ENCODE data around the gene GPR15.

Gene GPR15

GRCh38 chr3:98521897-98522543 lies 9.8 kb upstream of the GPR15 start:
- Mint-ChIP-seq H3K9me3 (no peaks in the 10 kb centered on the region), H3K4me1 (peaks cover 70% of the 10 kb centered on the region), H3K27me3 (no peaks in the 10 kb centered on the region), H3K27ac (peak overlapping the region; percentile 91 to 94), H3K4me3 (peak overlapping the region; percentile 82 to 92)
- peak; percentile 77 for ATAC-seq
- DNase-seq, result peak; percentile 56 to 69

GRCh38 chr3:98522544-98523281 lies 9.1 kb upstream of the GPR15 start, which contains the start of gene CLDND1:
Gene CLDND1, minus strand, starts transcription at chr3:98522902. Its CDS starts 1,478 bp downstream, at chr3:98521424.
- Mint-ChIP-seq H3K4me3 (peak within 1 kb of the TSS; percentile 82 to 92), H3K4me1 (peaks cover 66% of the 10 kb centered on the region), H3K9me3 (no peaks in the 10 kb centered on the region), H3K27me3 (no peaks in the 10 kb centered on the region), H3K27ac (peak within 1 kb of the TSS; percentile 94 to 99)
- DNase-seq, result peak; percentile 93 to 94
- ATAC-seq, result peak; percentile 98

- Mint-ChIP-seq H3K27me3 (no peaks in the 10 kb centered on the region), H3K9me3 (no peaks in the 10 kb centered on the region), H3K4me3 (peak overlapping the region; percentile 39 to 45), H3K27ac (no peak overlapping the region), H3K4me1 (peaks cover 52% of the 10 kb centered on the region)
- DNase-seq, result peak in 1 of 2 donors; percentile 22
- ATAC-seq, result no peak
Observed at GRCh38 chr3:98525494-98525893, 6.3 kb upstream of the GPR15 start.

- Mint-ChIP-seq H3K9me3 (no peaks in the 10 kb centered on the region), H3K4me1 (peaks cover 66% of the 10 kb centered on the region), H3K27me3 (no peaks in the 10 kb centered on the region), H3K4me3 (peak overlapping the region in 1 of 2 donors; percentile 6), H3K27ac (no peak overlapping the region)
- no peak for DNase-seq
- ATAC-seq, result no peak
Observed at GRCh38 chr3:98528474-98529346, 3.1 kb upstream of the GPR15 start.

GRCh38 chr3:98529856-98530459 lies 1.8 kb upstream of the GPR15 start:
- H3K27ac Mint-ChIP-seq, result peak overlapping the region in 1 of 2 donors; percentile 31
- H3K27me3 Mint-ChIP-seq, result no peaks in the 10 kb centered on the region
- peak overlapping the region in 1 of 2 donors; percentile 56 for H3K4me3 Mint-ChIP-seq
- H3K4me1 Mint-ChIP-seq, result peaks cover 54% of the 10 kb centered on the region
- no peak for DNase-seq
- no peak for ATAC-seq
- H3K9me3 Mint-ChIP-seq, result no peaks in the 10 kb centered on the region

- H3K27me3 Mint-ChIP-seq, result no peaks in the 10 kb centered on the region
Observed at GRCh38 chr3:98530676-98531075, 1.1 kb upstream of the GPR15 start.

GRCh38 chr3:98532275-98532637 lies 478 bp downstream of the GPR15 start:
- Mint-ChIP-seq H3K4me3 (peak overlapping the region in 1 of 2 donors; percentile 53), H3K4me1 (peaks cover 54% of the 10 kb centered on the region), H3K9me3 (no peaks in the 10 kb centered on the region), H3K27me3 (no peaks in the 10 kb centered on the region), H3K27ac (peak overlapping the region in 1 of 2 donors; percentile 30)
- ATAC-seq (no peak), DNase-seq (no peak)

More at GRCh38 chr3:98530676-98531075, 1.1 kb upstream of the GPR15 start:
- H3K4me1 Mint-ChIP-seq, result peaks cover 47% of the 10 kb centered on the region
- no peak for DNase-seq
- no peak for ATAC-seq
- H3K4me3 Mint-ChIP-seq, result peak overlapping the region; percentile 1 to 55
- no peaks in the 10 kb centered on the region for H3K9me3 Mint-ChIP-seq
- no peak overlapping the region for H3K27ac Mint-ChIP-seq

GRCh38 chr3:98532709-98533571 lies 1.2 kb downstream of the GPR15 start:
- H3K4me3 Mint-ChIP-seq, result peak overlapping the region; percentile 27 to 53

GRCh38 chr3:98534168-98534567 lies 2.4 kb downstream of the GPR15 start:
- DNase-seq (no peak), ATAC-seq (no peak)
- H3K4me3 Mint-ChIP-seq, result peak overlapping the region in 1 of 2 donors; percentile 39
- H3K4me1 Mint-ChIP-seq, result peaks cover 60% of the 10 kb centered on the region
- H3K27ac Mint-ChIP-seq, result no peak overlapping the region
- no peaks in the 10 kb centered on the region for H3K27me3 Mint-ChIP-seq
- H3K9me3 Mint-ChIP-seq, result no peaks in the 10 kb centered on the region

More at GRCh38 chr3:98532709-98533571, 1.2 kb downstream of the GPR15 start:
- Mint-ChIP-seq H3K9me3 (no peaks in the 10 kb centered on the region), H3K4me1 (peaks cover 55% of the 10 kb centered on the region), H3K27ac (peak overlapping the region in 1 of 2 donors; percentile 30), H3K27me3 (no peaks in the 10 kb centered on the region)
- ATAC-seq, result no peak
- DNase-seq, result no peak

- H3K9me3 Mint-ChIP-seq, result no peaks in the 10 kb centered on the region
- peaks cover 63% of the 10 kb centered on the region for H3K4me1 Mint-ChIP-seq
- ATAC-seq (no peak), DNase-seq (no peak)
- peak overlapping the region in 1 of 2 donors; percentile 12 for H3K4me3 Mint-ChIP-seq
- H3K27ac Mint-ChIP-seq, result no peak overlapping the region
- no peaks in the 10 kb centered on the region for H3K27me3 Mint-ChIP-seq
Observed at GRCh38 chr3:98534734-98535133, 3.0 kb downstream of the GPR15 start.

- peak; percentile 94 for ATAC-seq
- peak in 1 of 2 donors; percentile 27 for DNase-seq
- Mint-ChIP-seq H3K27ac (peak overlapping the region; percentile 82 to 97), H3K4me3 (peak overlapping the region; percentile 50 to 67), H3K4me1 (peaks cover 56% of the 10 kb centered on the region), H3K9me3 (no peaks in the 10 kb centered on the region), H3K27me3 (no peaks in the 10 kb centered on the region)
Observed at GRCh38 chr3:98536456-98537017, 4.8 kb downstream of the GPR15 start.

GRCh38 chr3:98540346-98540745 lies 8.6 kb downstream of the GPR15 start:
- H3K9me3 Mint-ChIP-seq, result no peaks in the 10 kb centered on the region
- no peak for DNase-seq
- ATAC-seq, result peak; percentile 55
- no peak overlapping the region for H3K27ac Mint-ChIP-seq
- H3K4me1 Mint-ChIP-seq, result peaks cover 64% of the 10 kb centered on the region
- peak overlapping the region; percentile 32 to 59 for H3K4me3 Mint-ChIP-seq
- H3K27me3 Mint-ChIP-seq, result no peaks in the 10 kb centered on the region

- no peaks in the 10 kb centered on the region for H3K9me3 Mint-ChIP-seq
- DNase-seq (no peak), ATAC-seq (no peak)
- H3K4me1 Mint-ChIP-seq, result peaks cover 66% of the 10 kb centered on the region
- no peak overlapping the region for H3K27ac Mint-ChIP-seq
- H3K27me3 Mint-ChIP-seq, result no peaks in the 10 kb centered on the region
- H3K4me3 Mint-ChIP-seq, result peak overlapping the region; percentile 36 to 56
Observed at GRCh38 chr3:98541695-98542094, 9.9 kb downstream of the GPR15 start.

- H3K27ac Mint-ChIP-seq, result no peak overlapping the region
Observed at GRCh38 chr3:98542623-98543022, 10.8 kb downstream of the GPR15 start.

More at GRCh38 chr3:98542623-98543022, 10.8 kb downstream of the GPR15 start:
- no peak for ATAC-seq
- Mint-ChIP-seq H3K4me1 (peaks cover 60% of the 10 kb centered on the region), H3K9me3 (no peaks in the 10 kb centered on the region), H3K4me3 (no peak overlapping the region), H3K27me3 (no peaks in the 10 kb centered on the region)
- DNase-seq, result no peak
